Articular chondrocyte of knee joint (primary cell): ENCODE results near the gene HOXA6. TPM values are rescaled to one million over a fixed set of nuclear protein-coding genes. Genes with fewer than 3 reads are reported as not detected.

Experiments used
- small RNA-seq: library from RNA; depleted of rRNA; stranded (forward); fragments of <200 nt; gene quantifications from one replicate; pipeline ENCODE3, GENCODE V24; 2012
- total RNA-seq: library from RNA; depleted of rRNA; stranded (reverse); fragments of >200 nt; gene quantifications from 2 replicates; pipeline ENCODE4 v1.2.3, GENCODE V29; 2012

Gene HOXA6
- total RNA-seq: 8.3 and 8.8 TPM in 2 replicates

GRCh38 chr7:27147199-27148030 is at the start of gene HOXA6:
Gene HOXA6, minus strand, starts transcription at chr7:27147774. Its CDS starts 25 bp downstream, at chr7:27147749.

GRCh38 chr7:27185013-27185853 is 37.7 kb upstream of the HOXA6 start, which contains the start of gene HOXA11:
Gene HOXA11, minus strand, starts transcription at chr7:27185232. Its CDS starts 88 bp downstream, at chr7:27185144.

GRCh38 chr7:27173956-27174873 is 26.6 kb upstream of the HOXA6 start, which contains the start of gene HOXA10:
Gene HOXA10, minus strand, starts transcription at chr7:27174320. Its CDS starts 14 bp downstream, at chr7:27174306.

GRCh38 chr7:27165089-27165995 is 17.8 kb upstream of the HOXA6 start, which contains the start of gene HOXA9:
Gene HOXA9, minus strand, starts transcription at chr7:27165537. Its CDS starts 80 bp downstream, at chr7:27165457.

GRCh38 chr7:27156508-27156898 is 8.9 kb upstream of the HOXA6 start, which contains the start of gene HOXA7:
Gene HOXA7, minus strand, starts transcription at chr7:27156675. Its CDS starts 130 bp downstream, at chr7:27156545.

GRCh38 chr7:27151931-27152815 is 4.6 kb upstream of the HOXA6 start, which contains the start of gene HOXA3:
Gene HOXA3, minus strand, starts transcription at chr7:27152583. Its CDS starts 41,943 bp downstream, at chr7:27110640.

GRCh38 chr7:27143023-27143949 is 4.3 kb downstream of the HOXA6 start, which contains the start of gene HOXA5:
Gene HOXA5, minus strand, starts transcription at chr7:27143681. Its CDS starts 74 bp downstream, at chr7:27143607.

GRCh38 chr7:27130540-27131389 is 16.8 kb downstream of the HOXA6 start, which contains the start of gene HOXA4:
Gene HOXA4, minus strand, starts transcription at chr7:27130757. Its CDS starts 24 bp downstream, at chr7:27130733.

GRCh38 chr7:27102581-27103442 is 44.8 kb downstream of the HOXA6 start, which contains the start of gene HOXA2:
Gene HOXA2, minus strand, starts transcription at chr7:27102683. Its CDS starts 183 bp downstream, at chr7:27102500.

GRCh38 chr7:27095897-27096767 is 51.4 kb downstream of the HOXA6 start, which contains the start of gene HOXA1:
Gene HOXA1, minus strand, starts transcription at chr7:27096000. Its CDS starts 88 bp downstream, at chr7:27095912.

Small RNAs within 50 kb of the gene (small RNA-seq; reads per million reads assigned to genes)
- not detected for gene AC004080.5
- gene RF01977: not detected
- gene RF02140: not detected
- gene RF02141: not detected

Other genes starting within 250 kb of the HOXA6 start
- 0.54 and 0.65 TPM in 2 replicates for gene HOXA1, start 51.8 kb downstream of the HOXA6 start, total RNA-seq
- 0.76 and 1.6 TPM in 2 replicates for gene HOXA2, start 45.1 kb downstream of the HOXA6 start, total RNA-seq
- gene HOXA4, start 17.0 kb downstream of the HOXA6 start, total RNA-seq: 1.7 and 2.4 TPM in 2 replicates
- 6.7 and 8.1 TPM in 2 replicates for gene HOXA5, start 4.1 kb downstream of the HOXA6 start, total RNA-seq
- 8.1 and 9.4 TPM in 2 replicates for gene HOXA3, start 4.8 kb upstream of the HOXA6 start, total RNA-seq
- gene HOXA7, start 8.9 kb upstream of the HOXA6 start, total RNA-seq: 3.6 and 5.0 TPM in 2 replicates
- 20.8 and 29.9 TPM in 2 replicates for gene HOXA9, start 17.8 kb upstream of the HOXA6 start, total RNA-seq
- gene HOXA10, start 26.5 kb upstream of the HOXA6 start, total RNA-seq: 30.6 and 44.3 TPM in 2 replicates
- gene HOXA11, start 37.5 kb upstream of the HOXA6 start, total RNA-seq: 15.3 and 18.9 TPM in 2 replicates
- gene HOXA13, start 52.3 kb upstream of the HOXA6 start, total RNA-seq: 8.6 and 11.1 TPM in 2 replicates
- not detected in 2 replicates for gene EVX1, start 95.0 kb upstream of the HOXA6 start, total RNA-seq